TTC549 (cell line): Measurements from ENCODE around the gene DHX16.
"Not testable (repeated sequence)": the region's sequence is repeated elsewhere in the genome, so short reads cannot be mapped to it uniquely, and the experiment has no call there.

Source experiments
- FAIRE-seq: peaks from 2 replicates; lab custom pipeline; 2012; peaks lifted over from hg19 to GRCh38; lab: Jason Lieb, UNC

Gene DHX16

DNA sequence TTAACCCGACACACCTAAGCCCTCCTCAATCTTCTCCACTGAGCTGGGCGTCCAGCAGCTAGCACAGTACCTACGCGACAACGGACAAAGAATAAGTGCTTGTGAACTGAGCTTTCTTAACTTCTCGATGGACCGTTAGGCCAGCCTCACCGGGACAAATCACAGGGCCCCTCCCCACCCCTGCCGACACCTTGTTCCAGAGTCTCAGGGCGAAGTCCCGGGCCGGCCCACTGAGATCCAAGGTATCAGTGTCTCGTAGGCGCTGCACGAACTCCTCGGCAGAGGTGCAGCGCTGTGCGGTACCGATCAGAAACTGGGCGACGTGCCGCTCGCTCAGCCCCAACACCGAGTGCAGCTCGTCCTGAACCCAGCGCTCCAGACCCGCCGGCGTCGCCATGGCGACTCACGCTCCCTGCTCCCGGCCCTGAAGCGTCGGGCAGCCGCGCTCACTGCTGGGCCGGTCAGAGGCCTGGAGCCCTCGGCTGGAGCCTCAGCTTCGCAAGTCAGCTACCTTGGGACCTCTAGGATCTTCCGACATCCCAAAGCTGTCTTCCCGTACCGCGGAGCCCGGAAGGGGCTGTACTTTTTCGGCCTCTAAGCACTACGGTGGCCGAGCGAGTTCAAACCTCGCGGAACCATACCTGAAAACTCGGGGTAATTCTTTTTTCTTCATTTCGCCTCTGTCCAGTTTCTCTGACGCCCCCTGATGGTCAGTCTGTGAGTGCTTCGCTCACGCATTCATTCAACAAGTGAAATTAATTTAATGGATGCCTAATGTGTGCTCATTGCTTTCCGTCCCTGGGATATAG lies at the start of gene DHX16:
TSS of gene DHX16 (minus strand) at position 562 of the 809 bp plus-strand sequence. CDS start at position 397, 165 bp downstream.
- FAIRE-seq, result peak; percentile 82

DNA sequence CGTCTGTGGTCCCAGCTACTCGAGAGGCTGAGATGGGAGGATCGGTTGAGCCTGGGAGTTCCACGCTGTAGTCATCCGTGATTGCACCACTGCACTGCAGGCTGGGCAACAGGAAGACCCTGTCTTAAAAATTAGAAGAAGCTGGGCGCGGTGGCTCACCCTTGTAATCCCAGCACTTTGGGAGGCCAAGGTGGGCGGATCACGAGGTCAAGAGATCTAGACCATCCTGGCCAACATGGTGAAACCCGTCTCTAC lies 49.1 kb upstream of the DHX16 start:
- FAIRE-seq, result not testable (repeated sequence)

DNA sequence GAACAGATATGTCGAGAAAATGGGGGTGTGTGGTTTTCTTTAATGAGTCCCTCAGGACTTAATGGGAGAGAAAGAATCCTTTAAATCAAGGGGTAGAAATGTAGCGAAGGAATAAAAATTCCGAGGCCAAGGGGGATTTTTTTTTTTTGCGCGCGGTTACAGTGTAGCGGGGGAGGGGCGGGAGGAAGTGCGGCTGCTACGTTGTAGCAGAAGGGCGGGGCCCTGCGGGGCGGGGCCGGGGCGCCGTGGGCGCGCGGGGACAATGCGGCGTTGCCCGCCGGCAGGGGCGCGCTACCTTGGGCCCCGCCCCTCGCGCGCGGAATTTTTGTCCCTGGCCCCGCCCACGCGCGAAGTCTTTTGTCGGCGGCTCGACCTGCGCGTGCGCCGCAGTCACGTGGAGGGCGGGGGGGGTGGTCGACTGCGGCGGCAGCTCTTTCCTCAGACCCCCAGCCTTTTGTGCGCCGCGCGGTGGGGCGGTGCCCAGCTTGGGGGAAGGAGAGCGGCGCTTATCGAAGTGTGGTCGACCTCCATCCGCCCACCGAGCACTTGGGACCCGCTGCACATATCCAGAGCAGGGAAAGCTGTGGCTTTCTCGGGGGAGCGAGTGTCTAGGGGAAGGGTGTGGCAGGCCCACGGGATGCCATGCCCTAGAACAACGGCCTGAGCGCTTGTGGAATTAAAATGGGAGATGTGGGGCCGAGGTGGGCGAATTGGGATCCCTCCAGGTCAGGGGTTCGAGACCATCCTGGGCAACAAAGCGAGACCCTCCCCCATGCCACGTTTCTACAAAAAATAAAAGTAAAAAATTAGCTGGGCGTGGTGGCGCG lies 48.6 kb upstream of the DHX16 start:
- FAIRE-seq, result no peak

DNA sequence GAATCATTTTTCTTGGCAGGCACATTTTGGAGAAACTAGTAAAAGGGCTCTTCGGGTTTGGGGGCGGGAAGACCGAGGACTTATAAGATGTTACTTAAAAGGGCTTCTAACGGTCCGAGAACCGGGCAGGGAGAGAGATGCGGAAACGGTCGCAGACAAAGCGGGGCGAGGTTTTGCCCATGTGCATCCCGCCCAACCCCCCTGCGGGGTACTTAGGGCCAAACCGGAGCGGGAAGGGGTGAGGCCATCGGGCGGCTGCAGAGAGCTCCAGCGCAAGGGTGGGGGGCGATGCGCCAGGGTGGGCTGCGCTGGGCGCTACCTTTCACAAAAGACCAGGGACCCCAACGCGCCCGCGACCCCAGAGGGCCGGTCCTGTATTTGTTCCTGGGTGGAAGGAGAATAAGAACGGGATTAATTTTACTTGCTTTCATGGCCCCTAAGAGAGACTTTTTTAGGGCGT lies 48.0 kb upstream of the DHX16 start:
- no peak for FAIRE-seq

DNA sequence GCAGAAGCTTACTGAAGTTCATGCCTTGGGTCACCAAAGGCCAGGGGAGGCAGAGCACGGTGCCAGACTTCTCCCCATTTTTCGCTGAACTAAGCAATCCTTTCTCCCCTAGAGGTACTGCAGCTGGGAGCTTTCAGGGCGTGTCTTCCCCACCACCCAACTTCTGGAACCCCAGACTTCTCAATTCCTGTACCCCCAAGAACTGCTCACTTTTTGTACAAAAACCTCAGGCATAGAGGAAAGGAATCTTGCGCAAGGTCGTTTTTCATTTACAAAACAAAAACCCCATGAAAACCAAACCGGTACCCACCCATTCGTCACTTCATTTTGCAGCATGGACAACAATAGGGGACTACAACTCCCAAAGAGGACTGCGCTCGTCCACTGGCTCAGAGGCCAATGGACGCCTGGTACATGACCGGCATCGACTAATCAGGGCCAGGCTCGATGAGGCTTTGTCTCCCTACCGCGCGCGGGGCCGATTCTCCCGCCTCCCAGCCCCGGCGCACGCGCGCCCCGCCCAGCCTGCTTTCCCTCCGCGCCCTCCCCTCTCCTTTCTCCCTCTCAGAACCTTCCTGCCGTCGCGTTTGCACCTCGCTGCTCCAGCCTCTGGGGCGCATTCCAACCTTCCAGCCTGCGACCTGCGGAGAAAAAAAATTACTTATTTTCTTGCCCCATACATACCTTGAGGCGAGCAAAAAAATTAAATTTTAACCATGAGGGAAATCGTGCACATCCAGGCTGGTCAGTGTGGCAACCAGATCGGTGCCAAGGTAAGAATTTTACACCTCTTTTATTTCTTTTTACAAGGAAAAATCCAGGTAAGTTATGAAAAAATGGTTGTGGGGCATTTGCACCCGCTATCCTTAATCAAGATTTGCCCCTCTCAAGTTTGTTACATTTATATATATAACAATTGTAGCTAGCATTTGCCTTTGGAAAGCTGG lies 47.3 kb upstream of the DHX16 start, which contains the start of gene TUBB:
TSS of gene TUBB (plus strand) at position 562 of the 947 bp plus-strand sequence. CDS start at position 717, 155 bp downstream.
- peak; percentile 66 for FAIRE-seq

DNA sequence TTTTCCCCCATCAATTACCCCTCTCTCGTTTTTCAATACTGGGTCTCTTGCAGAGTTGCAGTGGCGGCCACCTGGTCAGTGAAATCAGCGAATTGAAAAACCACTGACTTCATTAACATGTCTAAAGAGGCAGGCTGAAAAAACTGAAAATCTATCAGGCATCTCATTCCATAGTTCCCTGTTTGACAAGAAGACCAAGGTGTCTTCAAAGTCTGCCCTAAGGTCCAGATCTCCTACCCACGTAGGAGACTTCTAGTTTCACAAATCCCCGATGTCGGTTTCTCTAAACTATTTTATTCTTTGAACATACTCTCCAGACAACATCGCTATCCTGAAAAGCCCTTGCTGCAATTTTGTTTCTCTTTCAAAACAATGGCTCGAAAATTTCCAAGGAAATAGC lies 46.5 kb upstream of the DHX16 start:
- no peak for FAIRE-seq

DNA sequence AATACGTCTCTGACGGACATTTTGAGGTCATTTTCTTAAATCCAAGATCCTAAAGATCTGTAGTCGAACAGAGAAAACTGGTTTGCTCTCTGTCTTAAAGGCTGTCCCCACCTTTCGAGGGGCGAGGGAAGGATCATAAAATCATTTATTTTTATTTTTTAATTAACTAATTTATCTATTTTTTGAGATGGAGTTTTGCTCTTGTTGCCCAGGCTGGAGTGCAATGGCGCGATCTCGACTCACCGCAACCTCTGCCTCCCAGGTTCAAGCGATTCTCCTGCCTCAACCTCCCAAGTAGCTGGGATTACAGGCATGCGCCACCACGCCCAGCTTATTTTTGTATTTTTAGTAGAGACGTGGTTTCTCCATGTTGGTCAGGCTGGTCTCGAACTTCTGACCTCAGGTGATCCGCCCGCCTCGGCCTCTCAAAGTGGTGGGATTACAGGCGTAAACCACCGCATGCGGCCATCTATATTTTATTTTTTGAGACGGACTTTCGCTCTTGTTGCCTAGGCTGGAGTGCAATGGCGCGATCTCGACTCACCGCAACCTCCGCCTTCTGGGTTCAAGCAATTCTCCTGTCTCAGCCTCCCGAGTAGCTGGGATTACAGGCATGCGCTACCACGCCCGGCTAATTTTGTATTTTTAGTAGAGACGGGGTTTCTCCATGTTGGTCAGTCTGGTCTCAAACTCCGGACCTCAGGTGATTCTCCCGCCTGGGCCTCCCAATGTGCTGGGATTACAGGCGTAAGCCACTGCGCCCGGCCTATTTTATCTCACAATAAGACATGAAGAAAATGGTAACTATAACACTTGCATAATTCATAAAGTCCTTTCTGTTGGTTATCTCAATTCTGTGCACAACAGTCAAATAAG lies 45.3 kb upstream of the DHX16 start:
- not testable (repeated sequence) for FAIRE-seq

DNA sequence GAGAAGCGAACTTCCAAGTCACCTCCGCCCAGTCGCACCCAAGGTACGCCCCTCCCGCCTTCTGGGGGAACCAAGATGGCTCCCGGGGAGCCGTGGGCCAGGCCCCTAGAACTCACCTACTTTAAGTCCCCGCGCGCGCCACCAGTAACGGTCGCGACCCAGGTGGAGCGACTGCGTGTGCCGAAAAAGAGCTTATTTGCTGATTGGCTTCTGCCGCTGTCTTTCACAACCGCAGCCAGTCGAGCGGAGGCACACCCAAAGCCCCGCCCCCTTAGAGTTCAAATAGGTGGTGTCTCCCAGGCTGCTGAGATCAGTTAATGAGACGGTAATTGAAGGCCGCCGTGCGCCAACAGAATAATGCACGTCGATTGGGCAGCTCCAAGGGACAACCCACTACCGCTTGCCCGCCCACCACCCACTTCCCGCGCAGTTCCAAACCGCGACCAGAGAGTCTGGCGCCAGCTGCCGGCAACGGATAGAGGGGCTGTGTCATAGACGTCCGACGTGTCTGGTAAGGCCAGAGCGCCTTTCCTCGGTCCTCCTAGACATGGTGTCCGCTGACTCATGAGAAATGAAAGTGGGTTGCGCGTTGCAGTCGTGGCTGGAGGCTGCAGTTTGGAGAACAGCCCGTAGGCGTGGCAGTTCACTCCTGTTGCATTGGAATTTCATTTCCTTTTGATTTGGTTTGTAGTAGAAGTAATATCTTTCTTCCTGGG lies 44.5 kb upstream of the DHX16 start, which contains the start of gene MDC1:
TSS of gene MDC1 (minus strand) at position 153 of the 716 bp plus-strand sequence. CDS start 2,106 bp downstream, outside the sequence.
- FAIRE-seq, result peak; percentile 96

DNA sequence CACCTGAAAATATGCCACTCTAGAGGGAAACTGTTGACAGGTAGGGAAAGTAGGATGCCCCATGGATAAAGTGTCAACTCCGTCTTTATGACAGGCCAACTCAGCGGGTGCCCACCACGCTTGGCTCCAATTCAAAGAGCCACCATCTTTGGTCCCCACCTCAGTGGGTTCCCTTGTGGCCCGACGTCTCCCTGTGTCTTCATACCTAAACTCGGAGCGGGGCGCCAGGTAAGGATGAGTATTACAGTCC lies 44.0 kb upstream of the DHX16 start:
- no peak for FAIRE-seq

DNA sequence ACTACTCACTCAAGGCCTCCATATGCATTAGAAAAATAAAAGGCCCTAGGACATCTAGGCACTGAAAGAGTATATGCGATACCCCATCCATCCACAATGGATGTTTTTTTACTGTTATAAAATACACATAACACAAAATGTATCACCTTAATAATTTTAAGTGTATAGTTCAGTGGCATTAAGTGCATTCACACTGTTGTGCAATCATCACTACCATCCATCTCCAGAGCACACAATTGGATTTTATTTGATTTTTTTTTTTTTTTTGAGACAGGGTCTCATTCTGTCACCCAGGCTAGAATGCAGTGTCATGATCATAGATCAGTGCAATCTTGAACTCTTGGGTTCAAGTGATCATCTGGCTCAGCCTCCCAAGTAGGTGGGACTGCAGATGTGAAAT lies 41.5 kb upstream of the DHX16 start:
- FAIRE-seq, result no peak

DNA sequence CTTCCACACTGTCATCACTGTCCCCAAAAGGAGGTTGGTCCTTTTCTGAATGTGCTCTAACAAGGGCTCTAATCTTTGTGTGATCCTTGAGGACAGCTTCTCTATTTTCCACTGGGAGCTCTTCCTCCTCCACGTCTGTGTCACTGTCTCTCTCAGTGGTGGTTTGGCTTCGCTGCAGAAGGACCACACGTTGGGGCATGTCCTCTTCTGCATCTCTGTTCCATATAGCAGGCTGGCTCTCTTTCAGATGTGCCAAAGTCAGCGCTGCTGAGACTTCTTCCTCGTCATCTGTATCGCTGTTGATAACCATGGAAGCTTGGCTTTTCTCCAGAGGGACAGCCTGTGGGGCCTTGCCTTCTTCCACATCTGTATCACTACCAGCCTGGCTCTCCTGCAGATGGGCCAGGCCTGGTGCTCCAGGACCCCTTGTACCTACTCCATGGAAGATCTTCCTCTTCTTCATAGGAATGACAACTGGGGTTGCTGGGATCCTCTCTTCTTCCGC lies 39.7 kb upstream of the DHX16 start:
- FAIRE-seq, result no peak

DNA sequence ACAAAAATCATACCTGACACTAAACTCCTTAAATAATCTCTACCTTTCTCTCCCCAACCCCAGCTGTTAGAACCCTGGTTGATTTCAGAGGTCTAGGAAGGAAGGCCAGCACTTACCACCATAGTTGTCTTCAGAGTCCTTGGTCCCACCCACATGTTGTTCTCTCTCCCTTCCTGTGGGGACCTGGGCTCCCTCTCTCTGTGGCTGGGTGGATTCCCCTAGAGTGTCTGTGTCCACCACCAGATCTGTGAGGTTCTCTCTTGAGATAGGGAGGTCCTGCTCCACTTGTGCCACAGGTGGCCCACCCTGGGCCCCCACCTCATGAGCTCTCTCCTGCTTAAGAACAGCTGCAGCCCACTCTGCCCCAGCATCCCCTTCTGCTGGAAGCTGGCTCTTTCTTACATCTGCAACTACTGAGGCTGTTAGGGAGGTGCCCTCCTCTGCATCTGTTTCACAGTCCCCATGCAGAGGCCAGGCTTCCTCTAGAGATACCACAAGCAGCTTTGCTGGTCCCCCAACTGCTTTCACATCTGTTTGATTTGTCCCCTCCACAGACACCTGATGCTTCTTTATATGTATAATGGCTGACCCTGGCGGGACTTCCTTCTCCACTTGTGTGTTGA lies 39.1 kb upstream of the DHX16 start:
- FAIRE-seq, result no peak

DNA sequence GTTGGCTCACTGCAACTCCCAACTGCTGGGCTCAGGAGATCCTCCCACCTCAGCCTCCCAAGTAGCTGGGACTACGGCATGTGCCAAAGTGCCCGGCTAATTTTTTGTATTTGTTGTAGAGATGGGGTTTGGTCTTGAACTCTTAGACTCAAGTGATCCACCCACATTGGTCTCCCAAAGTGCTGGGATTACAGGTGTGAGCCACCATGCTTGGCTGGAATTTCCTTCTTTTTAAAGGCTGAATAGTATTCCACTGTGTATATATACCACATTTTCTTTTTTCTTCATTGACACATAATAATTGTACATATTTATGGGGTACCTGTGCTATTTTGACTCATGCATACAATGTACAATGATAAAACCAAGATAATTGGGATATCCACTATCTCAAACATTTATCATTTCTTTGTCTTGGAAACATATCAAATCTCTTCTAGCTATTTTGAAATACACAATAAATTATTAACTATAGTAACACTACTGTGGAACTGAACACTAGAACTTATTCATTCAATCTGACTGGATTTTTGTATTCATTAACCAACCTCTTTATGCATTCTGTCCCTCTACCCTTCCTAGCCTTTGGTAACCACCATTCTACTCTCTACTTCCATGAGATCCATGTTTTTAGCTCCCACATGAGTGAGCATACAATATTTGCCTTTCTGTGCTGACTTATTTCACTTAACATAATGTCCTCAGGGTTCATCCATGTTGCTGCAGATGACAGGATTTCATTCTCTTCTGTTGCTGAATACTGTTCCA lies 36.5 kb upstream of the DHX16 start:
- no peak for FAIRE-seq

DNA sequence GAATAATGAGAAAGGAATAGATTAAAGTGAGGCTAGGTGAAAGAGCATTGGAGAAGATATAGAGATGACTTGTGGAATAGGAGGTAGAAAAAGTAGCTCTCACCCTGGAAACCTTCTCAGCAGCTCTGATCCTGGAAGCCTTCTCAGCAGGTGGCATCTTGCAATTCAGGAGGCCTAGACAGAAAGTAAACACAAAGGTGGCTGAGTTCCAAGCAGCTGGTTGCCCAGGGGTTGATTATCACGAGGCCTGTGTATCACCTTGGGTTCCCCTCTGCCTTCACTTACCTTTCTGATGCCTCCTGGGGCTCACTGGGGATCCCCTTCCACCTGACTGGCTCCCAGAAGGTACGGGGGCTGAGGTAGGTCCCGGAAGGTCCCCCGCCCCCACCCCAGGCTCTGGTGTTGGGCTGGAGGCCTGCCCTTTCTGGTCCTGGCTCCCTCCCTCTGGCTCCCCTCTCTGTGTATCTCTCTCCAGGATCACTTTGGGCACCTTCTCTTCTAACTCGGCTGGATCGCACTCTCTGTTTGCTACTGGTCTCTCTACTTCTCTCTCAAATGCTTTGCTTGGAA lies 34.6 kb upstream of the DHX16 start:
- FAIRE-seq, result no peak

DNA sequence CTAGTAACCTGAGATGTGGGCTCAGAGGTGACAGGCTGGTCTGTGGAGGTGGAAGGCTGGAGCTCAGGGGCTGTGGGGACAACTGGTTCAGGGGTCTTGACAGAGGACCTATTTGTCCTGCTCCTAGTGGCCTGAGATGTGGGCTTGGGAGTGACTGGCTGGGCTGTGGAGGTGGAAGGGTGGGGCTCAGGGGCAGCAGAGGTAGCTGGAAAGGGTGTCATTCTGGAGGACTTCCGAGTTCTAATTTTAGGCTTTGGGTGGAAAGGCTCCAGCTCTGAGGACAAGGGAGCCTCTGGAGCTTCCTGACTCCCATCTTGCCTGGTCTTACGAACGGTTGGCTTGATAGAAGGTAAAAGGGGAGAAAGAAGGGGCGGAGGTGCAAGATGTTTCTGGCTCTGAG lies 32.8 kb upstream of the DHX16 start:
- FAIRE-seq, result no peak

DNA sequence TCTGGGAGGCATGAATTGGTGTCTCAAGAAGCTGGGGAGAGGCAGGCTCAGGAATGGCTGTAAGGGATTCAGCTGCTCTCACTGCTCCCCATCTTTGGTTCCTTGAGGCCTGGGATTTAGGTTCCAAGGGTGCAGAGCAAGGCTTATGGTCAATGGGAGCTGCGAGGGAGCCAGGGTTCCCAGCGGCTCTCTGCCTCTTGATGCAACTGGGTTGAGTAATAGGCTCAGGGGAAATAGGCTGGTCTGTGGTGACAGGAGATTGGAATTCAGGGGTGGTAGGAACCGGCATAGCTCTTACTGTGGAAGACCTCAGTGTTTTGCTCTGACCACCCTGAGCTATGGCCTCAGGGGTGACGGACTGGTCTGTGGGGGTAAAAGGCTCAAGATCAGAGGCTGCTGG lies 31.0 kb upstream of the DHX16 start:
- FAIRE-seq, result no peak

DNA sequence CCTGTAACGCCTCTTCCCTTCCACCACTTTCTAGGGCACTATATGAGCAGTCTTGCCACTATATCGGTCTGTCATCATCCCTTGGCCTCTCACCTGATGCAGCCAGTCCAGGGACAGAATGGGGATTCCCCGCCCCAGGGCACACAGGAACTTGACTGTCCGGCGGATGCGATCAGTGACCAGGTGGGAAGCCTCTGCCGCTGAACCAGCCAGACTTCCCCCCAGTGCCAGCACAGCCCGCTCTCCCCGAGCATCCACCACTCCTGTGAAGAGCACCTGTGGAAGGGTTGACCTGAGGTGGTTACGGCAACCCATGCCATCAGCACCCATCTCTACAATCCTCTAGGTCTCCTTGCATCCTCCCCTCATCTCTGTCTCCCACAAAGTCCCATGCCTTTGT lies 30.2 kb upstream of the DHX16 start:
- no peak for FAIRE-seq

DNA sequence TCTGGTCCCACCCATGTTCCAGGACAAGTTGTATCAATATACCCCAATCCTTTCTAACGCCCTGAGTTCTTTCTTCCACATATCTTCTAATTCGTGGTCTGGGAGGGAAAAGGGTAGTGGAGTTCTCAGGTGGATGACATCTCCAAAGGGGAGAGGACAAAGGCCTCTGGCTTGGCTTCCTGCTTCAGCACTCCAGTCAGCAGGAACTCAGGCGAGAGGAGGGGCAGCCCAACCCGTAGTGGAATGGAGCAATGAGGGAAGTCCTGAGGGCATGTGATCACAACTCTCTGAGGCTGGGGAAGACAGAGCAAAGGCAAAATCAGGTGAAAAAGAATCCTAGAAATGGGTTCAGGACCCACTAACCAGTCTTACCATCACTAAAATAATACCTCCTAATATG lies 27.5 kb upstream of the DHX16 start:
- FAIRE-seq, result no peak

DNA sequence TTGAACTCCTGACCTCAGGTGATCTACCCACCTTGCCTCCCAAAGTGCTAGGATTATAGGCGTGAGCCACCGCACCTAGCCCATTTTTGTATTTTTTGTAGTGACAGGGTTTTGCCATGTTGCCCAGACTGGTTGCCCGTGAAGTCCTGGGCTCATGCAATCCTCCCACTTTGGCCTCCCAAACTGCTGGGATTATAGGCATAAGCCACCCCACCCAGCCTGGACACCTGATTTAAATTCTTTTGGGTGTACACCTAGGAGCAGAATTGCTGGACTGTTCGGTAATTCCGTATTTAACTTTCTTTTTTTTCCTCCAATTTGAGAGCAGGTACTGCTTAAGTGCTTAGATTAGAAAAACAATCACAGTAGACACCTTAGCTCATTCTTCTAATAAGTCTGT lies 23.6 kb upstream of the DHX16 start:
- FAIRE-seq, result no peak
